HCT116 (cell line): Measurements from ENCODE around the gene SCGN. TPM values are rescaled to one million over a fixed set of nuclear protein-coding genes. Genes with fewer than 3 reads are reported as not detected.
A peak's percentile ranks its signal among the peaks of the same experiment; 100 is the strongest.

ENCODE experiments used
- ATAC-seq: fragments of 200-7000 bp; cut with Tn5 transposase; 2 replicates; pipeline ENCODE4 v1.9.1; 2020; ENCODE audit warnings: mild to moderate bottlenecking, moderate library complexity
- BruUV-seq: library from RNA; stranded (reverse); fragments of 400-500 nt; replicated peaks from 2 replicates; lab custom pipeline; 2021; lab: Mats Ljungman, UMichigan
- CTCF ChIA-PET: fragments of 300-600 bp; sonication (Branson Sonifier 250); formaldehyde crosslinking; loops from one replicate; lab custom pipeline; 2021; ENCODE audit warnings: antibody characterized with exemption; lab: Charles Lee
- POLR2A ChIA-PET: fragments of 300-600, 350-600 bp; sonication (Branson Sonifier 250); formaldehyde crosslinking; loops from one replicate; lab custom pipeline; 2021; ENCODE audit warnings: antibody characterized with exemption; lab: Charles Lee
- RAD21 ChIA-PET, 2 experiments: fragments of 300-600 bp; sonication (Branson Sonifier 250); formaldehyde crosslinking; loops; one replicate each; lab custom pipeline; 2023; ENCODE audit warnings: low total read pairs in 2 of 2; ENCODE audit not compliant: uncharacterized antibody in 2 of 2, unreplicated experiment in 2 of 2, low non-redundant PET in 1 of 2; lab: Charles Lee
- DNase-seq: peaks from one replicate; pipeline ENCODE4 v3.0.0-alpha.2; 2010; ENCODE audit warnings: low read depth, low spot score
- H2AFZ ChIP-seq: fragments of 200-600 bp; shearing (Covaris generic), sonication (generic); 2 replicates; pipeline ENCODE4 v1.6.1; 2017; ENCODE audit warnings: low read depth, mixed run types, mixed read lengths, antibody characterized with exemption, low read length; ENCODE audit not compliant: poor library complexity, severe bottlenecking
- H3K27ac ChIP-seq: 2 replicates; pipeline ENCODE4 v1.5.1; 2012; ENCODE audit warnings: low read depth, low read length
- H3K27me3 ChIP-seq: fragments of 200-600 bp; sonication (generic); 2 replicates; pipeline ENCODE4 v1.6.1; 2016; ENCODE audit warnings: mixed run types, low read length, mixed read lengths; ENCODE audit not compliant: insufficient read depth
- H3K36me3 ChIP-seq, 2 experiments: fragments of 200-500 bp in 1 of 2; fragments of 200-600 bp in 1 of 2; sonication (Bioruptor generic) in 1 of 2; sonication (generic) in 1 of 2; 2 replicates each; pipeline versions ENCODE4 v1.5.1 to v1.6.1; 2014 to 2016; ENCODE audit warnings: low read length in 2 of 2, inconsistent platforms in 1 of 2, mixed read lengths in 1 of 2, mixed run types in 1 of 2; ENCODE audit not compliant: insufficient read depth in 2 of 2, control insufficient read depth in 1 of 2
- H3K4me1 ChIP-seq, 2 experiments: fragments of 200-600 bp in 1 of 2; sonication (generic) in 1 of 2; 2 replicates each; pipeline versions ENCODE4 v1.5.1 to v1.6.1; 2012 to 2017; ENCODE audit warnings: low read length in 2 of 2, inconsistent platforms in 1 of 2, mild to moderate bottlenecking in 1 of 2, mixed read lengths in 1 of 2, mixed run types in 1 of 2, moderate library complexity in 1 of 2; ENCODE audit not compliant: insufficient read depth in 2 of 2, control insufficient read depth in 1 of 2
- H3K4me2 ChIP-seq: fragments of 200-600 bp; sonication (generic); 2 replicates; pipeline ENCODE4 v1.6.1; 2017; ENCODE audit warnings: mixed run types, low read length, mixed read lengths
- H3K4me3 ChIP-seq, 2 experiments: fragments of 200-600 bp in 1 of 2; sonication (generic) in 1 of 2; replicated peaks in 1 of 2; 2 replicates each; pipeline ENCODE4 v1.5.1; 2011 to 2016; ENCODE audit warnings: low read length in 2 of 2, control low read depth in 1 of 2, low read depth in 1 of 2, mild to moderate bottlenecking in 1 of 2, mixed read lengths in 1 of 2, mixed run types in 1 of 2
- H3K79me2 ChIP-seq: fragments of 200-600 bp; sonication (generic); 2 replicates; pipeline ENCODE4 v1.6.1; 2017; ENCODE audit warnings: mild to moderate bottlenecking, mixed run types, low read length, moderate library complexity, mixed read lengths; ENCODE audit not compliant: insufficient read depth
- H3K9ac ChIP-seq: fragments of 200-600 bp; sonication (generic); 2 replicates; pipeline ENCODE4 v1.6.1; 2016; ENCODE audit warnings: low read length, mixed read lengths
- H3K9me2 ChIP-seq: fragments of 200-600 bp; sonication (generic), shearing (Covaris generic); 2 replicates; pipeline ENCODE4 v1.6.1; 2017; ENCODE audit warnings: mixed run types, mild to moderate bottlenecking, moderate library complexity; ENCODE audit not compliant: insufficient read depth
- H3K9me3 ChIP-seq, 2 experiments: fragments of 200-500 bp in 1 of 2; fragments of 200-600 bp in 1 of 2; sonication (Bioruptor generic) in 1 of 2; sonication (generic) in 1 of 2; 2 replicates each; pipeline ENCODE4 v1.6.1; 2014 to 2017; ENCODE audit warnings: low read length in 2 of 2, mixed read lengths in 2 of 2, inconsistent platforms in 1 of 2, low read depth in 1 of 2, mild to moderate bottlenecking in 1 of 2, mixed run types in 1 of 2, moderate library complexity in 1 of 2; ENCODE audit not compliant: control insufficient read depth in 1 of 2, insufficient read depth in 1 of 2
- H4K20me1 ChIP-seq: fragments of 200-600 bp; sonication (generic), shearing (Covaris generic); 2 replicates; pipeline ENCODE4 v1.6.1; 2017; ENCODE audit warnings: mixed run types, mild to moderate bottlenecking, moderate library complexity; ENCODE audit not compliant: insufficient read depth
- CEBPB ChIP-seq: IDR thresholded peaks from 2 replicates; pipeline ENCODE4 v1.6.1; 2012; ENCODE audit warnings: low read depth
- EGR1 ChIP-seq: IDR thresholded peaks from 2 replicates; pipeline ENCODE4 v1.6.1; 2012; ENCODE audit warnings: low read depth
- EZH2 ChIP-seq: fragments of 200-600 bp; sonication (generic); IDR thresholded peaks from 2 replicates; pipeline ENCODE4 v1.6.1; 2017; ENCODE audit warnings: antibody characterized with exemption, mixed run types
- EZH2phosphoT487 ChIP-seq: fragments of 200-600 bp; IDR thresholded peaks from 2 replicates; pipeline ENCODE4 v1.6.1; 2018; ENCODE audit warnings: antibody characterized with exemption, borderline replicate concordance
- FOSL1 ChIP-seq: IDR thresholded peaks from 2 replicates; pipeline ENCODE4 v1.6.1; 2012; ENCODE audit warnings: low read depth
- JUND ChIP-seq: IDR thresholded peaks from 2 replicates; pipeline ENCODE4 v1.6.1; 2012
- POLR2A ChIP-seq: IDR thresholded peaks from 2 replicates; pipeline ENCODE4 v1.7.0; 2011; ENCODE audit warnings: borderline replicate concordance; ENCODE audit not compliant: insufficient read depth, insufficient read length; ENCODE audit errors: extremely low read depth
- RAD21 ChIP-seq: IDR thresholded peaks from 2 replicates; pipeline ENCODE4 v1.6.1; 2012; ENCODE audit warnings: low read depth, mild to moderate bottlenecking
- SP1 ChIP-seq: IDR thresholded peaks from 2 replicates; pipeline ENCODE4 v1.6.1; 2012; ENCODE audit warnings: low read depth
- SRF ChIP-seq: IDR thresholded peaks from 2 replicates; pipeline ENCODE4 v1.6.1; 2012; ENCODE audit warnings: low read depth
- TCF7L2 ChIP-seq: IDR thresholded peaks from 2 replicates; pipeline ENCODE4 v1.7.0; 2011; ENCODE audit warnings: borderline replicate concordance, inconsistent platforms; ENCODE audit not compliant: insufficient read depth, insufficient read length; ENCODE audit errors: extremely low read depth
- YY1 ChIP-seq: IDR thresholded peaks from 2 replicates; pipeline ENCODE4 v1.6.1; 2011; ENCODE audit warnings: low read length, low read depth, moderate library complexity, mild to moderate bottlenecking; ENCODE audit not compliant: insufficient replicate concordance; ENCODE audit errors: extremely low read depth
- ZFX ChIP-seq: fragments of 450-650 bp; IDR thresholded peaks from 2 replicates; pipeline ENCODE4 v1.6.1; 2017
- ZNF274 ChIP-seq: fragments of 200-500 bp; sonication (Bioruptor generic); IDR thresholded peaks from 2 replicates; pipeline ENCODE4 v1.6.1; 2014; ENCODE audit warnings: mild to moderate bottlenecking, low read depth, low read length, inconsistent platforms
- intact Hi-C: fragments of 100-400 bp; cut with micrococcal nuclease; formaldehyde crosslinking; loops from 2 replicates; pipeline ENCODE4 v1.10.0; 2022
- total RNA-seq: library from RNA; stranded (reverse); gene quantifications from one replicate; pipeline ENCODE4 v1.2.1, GENCODE V29; 2021; ENCODE audit not compliant: unreplicated experiment
- TF ChIP-seq, protein P1 (sequence below): IDR thresholded peaks from 2 replicates; pipeline ENCODE4 v1.6.1; 2012
- TF ChIP-seq, protein P2 (sequence below): IDR thresholded peaks from 2 replicates; pipeline ENCODE4 v1.6.1; 2012

Gene SCGN
- total RNA-seq, 1 experiment from 2014 or later: not detected

DNA sequence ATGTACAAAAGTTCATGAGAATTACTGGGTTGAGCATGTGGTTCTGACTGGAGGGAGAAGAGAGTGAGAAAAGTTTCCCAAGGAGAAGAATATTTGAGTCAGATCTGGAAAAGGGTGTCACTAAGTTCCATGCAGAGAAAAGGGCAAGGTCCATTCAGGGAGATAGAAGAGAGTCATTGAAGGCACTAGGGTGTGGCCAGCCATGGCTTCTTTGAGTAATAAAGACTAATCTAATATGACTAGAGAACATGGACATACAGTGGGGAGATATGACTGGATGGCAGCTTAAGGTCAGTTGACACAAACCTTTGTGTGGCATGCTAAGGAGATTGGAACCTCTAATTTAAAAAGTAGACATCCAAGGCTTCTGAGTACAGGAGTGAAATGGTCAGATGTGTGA, 91.9 kb downstream of the SCGN start:
- CTCF ChIA-PET: no interaction called here
- H3K27me3 ChIP-seq: no peaks in the 10 kb centered on the region
- no peak for DNase-seq
- peaks cover 0 to 6% of the 10 kb centered on the region in 2 experiments; a peak in 1 of 4 replicates for H3K4me1 ChIP-seq
- POLR2A ChIA-PET: no interaction called here
- H3K4me2 ChIP-seq: no peak overlapping the region
- no peak overlapping the region for H3K27ac ChIP-seq
- TF ChIP-seq ZNF274 (no peak), TCF7L2 (no peak), CEBPB (no peak), JUND (no peak), FOSL1 (no peak), EZH2phosphoT487 (no peak), EGR1 (no peak), YY1 (no peak), POLR2A (no peak), SP1 (no peak), SRF (no peak)
- TF ChIP-seq, protein P1, sequence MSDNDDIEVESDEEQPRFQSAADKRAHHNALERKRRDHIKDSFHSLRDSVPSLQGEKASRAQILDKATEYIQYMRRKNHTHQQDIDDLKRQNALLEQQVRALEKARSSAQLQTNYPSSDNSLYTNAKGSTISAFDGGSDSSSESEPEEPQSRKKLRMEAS: no peak
- TF ChIP-seq, protein P2, sequence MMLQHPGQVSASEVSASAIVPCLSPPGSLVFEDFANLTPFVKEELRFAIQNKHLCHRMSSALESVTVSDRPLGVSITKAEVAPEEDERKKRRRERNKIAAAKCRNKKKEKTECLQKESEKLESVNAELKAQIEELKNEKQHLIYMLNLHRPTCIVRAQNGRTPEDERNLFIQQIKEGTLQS: no peak
- H2AFZ ChIP-seq: no peak overlapping the region
- no TSS peak for BruUV-seq
- RAD21 ChIA-PET: no interaction called here
- no peak overlapping the region for H3K4me3 ChIP-seq
- no peaks in the 10 kb centered on the region for H3K9me3 ChIP-seq
- H3K36me3 ChIP-seq: no peaks in the 10 kb centered on the region
- H4K20me1 ChIP-seq: no peaks in the 10 kb centered on the region
- no peaks in the 10 kb centered on the region for H3K9me2 ChIP-seq
- no peak for ATAC-seq
- no peaks in the 10 kb centered on the region for H3K79me2 ChIP-seq
- intact Hi-C loops: no loop called here
- no peak overlapping the region for H3K9ac ChIP-seq

DNA sequence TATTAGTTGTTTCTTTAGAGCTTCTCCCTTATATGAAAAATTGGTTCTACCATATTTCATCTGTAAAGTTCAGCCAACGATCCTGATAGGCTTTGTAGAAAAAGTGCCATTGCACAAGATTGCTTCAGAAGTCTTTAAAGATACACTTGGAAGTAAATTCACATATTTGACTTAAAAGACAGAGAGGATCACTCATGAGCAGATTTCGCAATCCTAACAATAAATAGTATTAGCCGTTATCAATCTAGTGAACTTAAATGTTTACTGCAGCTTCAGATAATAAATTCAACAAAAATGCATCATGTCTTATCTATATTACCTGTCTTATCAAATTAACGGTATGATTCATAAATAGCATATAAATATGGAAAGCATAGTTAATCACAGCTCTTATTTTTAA, 93.8 kb downstream of the SCGN start:
- POLR2A ChIA-PET: no interaction called here
- H4K20me1 ChIP-seq: no peaks in the 10 kb centered on the region
- CTCF ChIA-PET: no interaction called here
- H3K4me3 ChIP-seq: no peak overlapping the region
- no peaks in the 10 kb centered on the region for H3K36me3 ChIP-seq
- H3K27ac ChIP-seq: no peak overlapping the region
- no peak overlapping the region for H3K4me2 ChIP-seq
- no peak overlapping the region for H3K9ac ChIP-seq
- TF ChIP-seq ZFX: no peak
- TF ChIP-seq, protein P2: no peak
- 0 out of 2 replicates have a peak, but pooled peaks have one; percentile 34 for TF ChIP-seq CEBPB
- TF ChIP-seq RAD21: no peak
- no peak for TF ChIP-seq EZH2
- TF ChIP-seq POLR2A: no peak
- RAD21 ChIA-PET: no interaction called here
- no peaks in the 10 kb centered on the region for H3K9me2 ChIP-seq
- H2AFZ ChIP-seq: no peak overlapping the region
- no TSS peak for BruUV-seq
- H3K79me2 ChIP-seq: no peaks in the 10 kb centered on the region
- H3K4me1 ChIP-seq: peaks cover 0 to 6% of the 10 kb centered on the region in 2 experiments; a peak in 1 of 4 replicates
- intact Hi-C loops: no loop called here
- no peak for ATAC-seq
- DNase-seq: no peak
- H3K9me3 ChIP-seq: no peaks in the 10 kb centered on the region
- H3K27me3 ChIP-seq: no peaks in the 10 kb centered on the region
